ENCODE results near the gene GOLGA6L7.
"Not testable (repeated sequence)": the region's sequence is repeated elsewhere in the genome, so short reads cannot be mapped to it uniquely, and the experiment has no call there.

The GOLGA6L7 gene

DNA sequence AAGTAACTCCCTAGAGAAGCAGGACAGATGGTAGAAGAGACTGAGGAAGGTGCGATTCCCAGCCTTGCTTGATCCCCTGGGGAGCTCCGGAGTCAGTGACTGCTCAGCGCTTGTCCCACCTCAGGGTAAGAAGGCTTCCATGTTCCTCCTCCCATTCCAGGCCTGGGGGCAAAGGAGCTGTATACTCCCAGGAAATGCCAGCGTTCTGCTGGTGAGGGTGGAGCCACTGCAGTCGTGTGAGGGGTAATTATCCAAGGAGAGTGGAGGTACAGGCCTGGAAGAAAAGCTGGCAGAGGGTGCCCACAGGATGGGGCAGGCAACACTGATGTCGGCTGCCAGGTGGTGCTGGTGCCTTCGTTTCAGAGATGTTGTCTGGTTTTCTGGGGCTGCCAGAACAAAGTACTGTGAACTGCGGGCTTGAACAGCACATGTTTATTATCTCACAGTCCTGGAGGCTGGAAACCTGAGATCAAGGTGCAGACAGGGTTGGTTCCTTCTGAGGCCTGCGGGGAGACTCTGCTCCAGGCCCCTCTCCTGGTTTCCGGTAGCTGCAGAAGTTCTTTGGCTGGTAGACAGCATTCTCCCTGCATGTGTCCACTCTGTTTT is 25.2 kb upstream of the GOLGA6L7 start:
- H3K4me3 ChIP-seq (ENCODE audit: low read depth in 1 of 2, low read length in 1 of 2): no peak overlapping the region
- TF ChIP-seq, protein P1, sequence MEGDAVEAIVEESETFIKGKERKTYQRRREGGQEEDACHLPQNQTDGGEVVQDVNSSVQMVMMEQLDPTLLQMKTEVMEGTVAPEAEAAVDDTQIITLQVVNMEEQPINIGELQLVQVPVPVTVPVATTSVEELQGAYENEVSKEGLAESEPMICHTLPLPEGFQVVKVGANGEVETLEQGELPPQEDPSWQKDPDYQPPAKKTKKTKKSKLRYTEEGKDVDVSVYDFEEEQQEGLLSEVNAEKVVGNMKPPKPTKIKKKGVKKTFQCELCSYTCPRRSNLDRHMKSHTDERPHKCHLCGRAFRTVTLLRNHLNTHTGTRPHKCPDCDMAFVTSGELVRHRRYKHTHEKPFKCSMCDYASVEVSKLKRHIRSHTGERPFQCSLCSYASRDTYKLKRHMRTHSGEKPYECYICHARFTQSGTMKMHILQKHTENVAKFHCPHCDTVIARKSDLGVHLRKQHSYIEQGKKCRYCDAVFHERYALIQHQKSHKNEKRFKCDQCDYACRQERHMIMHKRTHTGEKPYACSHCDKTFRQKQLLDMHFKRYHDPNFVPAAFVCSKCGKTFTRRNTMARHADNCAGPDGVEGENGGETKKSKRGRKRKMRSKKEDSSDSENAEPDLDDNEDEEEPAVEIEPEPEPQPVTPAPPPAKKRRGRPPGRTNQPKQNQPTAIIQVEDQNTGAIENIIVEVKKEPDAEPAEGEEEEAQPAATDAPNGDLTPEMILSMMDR (IDR thresholded peaks at IDR 0.05): no peak

DNA sequence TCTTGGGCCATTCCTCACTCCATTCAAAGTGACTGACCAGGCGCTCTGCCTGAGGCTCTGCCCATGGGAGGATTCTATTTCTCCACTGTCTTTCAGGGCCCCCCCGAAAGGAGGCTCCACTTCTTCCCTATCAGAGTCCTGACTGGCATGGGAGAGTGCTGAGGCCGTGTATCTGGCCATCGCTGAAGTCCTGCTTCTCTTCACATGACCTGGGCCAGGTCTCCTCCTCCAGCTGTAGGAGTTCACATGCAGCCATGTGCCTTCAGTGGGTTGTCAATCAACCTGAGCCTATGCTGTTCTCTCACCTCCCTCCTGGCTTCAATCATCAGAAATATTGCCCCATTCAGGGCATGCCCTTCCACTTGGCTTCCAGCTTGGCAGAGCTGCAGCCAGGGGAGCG is 24.6 kb upstream of the GOLGA6L7 start:
- Histone ChIP-seq H3K27ac (no peak overlapping the region), H3K4me3 (ENCODE audit: low read depth in 1 of 2, low read length in 1 of 2) (no peak overlapping the region), H3K9me3 (no peaks in the 10 kb centered on the region), H3K4me1 (ENCODE audit: control insufficient read depth in 1 of 2, insufficient read depth in 1 of 2, low read depth in 1 of 2, low read length in 1 of 2) (no peaks in the 10 kb centered on the region), H3K27me3 (no peaks in the 10 kb centered on the region), H3K36me3 (no peaks in the 10 kb centered on the region)
- TF ChIP-seq, protein P1 (IDR thresholded peaks at IDR 0.05): no peak

More for the DNA sequence above, 25.2 kb upstream of the GOLGA6L7 start:
- Histone ChIP-seq H3K9me3 (no peaks in the 10 kb centered on the region), H3K27ac (no peak overlapping the region), H3K4me1 (ENCODE audit: control insufficient read depth in 1 of 2, insufficient read depth in 1 of 2, low read depth in 1 of 2, low read length in 1 of 2) (no peaks in the 10 kb centered on the region), H3K36me3 (no peaks in the 10 kb centered on the region), H3K27me3 (no peaks in the 10 kb centered on the region)

DNA sequence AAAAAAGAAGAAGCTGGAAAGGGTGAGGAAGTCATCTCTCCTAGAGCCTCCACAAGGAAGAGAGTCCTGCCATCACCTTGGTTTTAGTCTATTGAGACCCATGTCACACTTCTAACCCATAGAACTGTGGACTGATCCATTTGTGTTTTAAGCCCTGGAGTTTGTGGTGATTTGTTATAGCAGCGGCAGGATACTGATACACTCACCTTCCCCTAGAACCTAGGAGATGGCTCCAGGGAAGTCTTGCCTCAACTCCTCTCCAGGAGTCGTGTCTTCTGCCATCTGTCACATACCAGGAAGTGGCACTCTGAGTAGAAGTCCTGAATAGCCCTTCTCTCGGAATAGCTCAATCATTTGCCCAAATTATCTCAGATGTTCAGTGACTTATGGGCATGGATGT is 22.7 kb upstream of the GOLGA6L7 start:
- Histone ChIP-seq H3K36me3 (no peaks in the 10 kb centered on the region), H3K4me1 (ENCODE audit: control insufficient read depth in 1 of 2, insufficient read depth in 1 of 2, low read depth in 1 of 2, low read length in 1 of 2) (no peaks in the 10 kb centered on the region), H3K4me3 (ENCODE audit: low read depth in 1 of 2, low read length in 1 of 2) (no peak overlapping the region), H3K27ac (no peak overlapping the region), H3K27me3 (no peaks in the 10 kb centered on the region), H3K9me3 (no peaks in the 10 kb centered on the region)
- TF ChIP-seq, protein P1 (IDR thresholded peaks at IDR 0.05): no peak

DNA sequence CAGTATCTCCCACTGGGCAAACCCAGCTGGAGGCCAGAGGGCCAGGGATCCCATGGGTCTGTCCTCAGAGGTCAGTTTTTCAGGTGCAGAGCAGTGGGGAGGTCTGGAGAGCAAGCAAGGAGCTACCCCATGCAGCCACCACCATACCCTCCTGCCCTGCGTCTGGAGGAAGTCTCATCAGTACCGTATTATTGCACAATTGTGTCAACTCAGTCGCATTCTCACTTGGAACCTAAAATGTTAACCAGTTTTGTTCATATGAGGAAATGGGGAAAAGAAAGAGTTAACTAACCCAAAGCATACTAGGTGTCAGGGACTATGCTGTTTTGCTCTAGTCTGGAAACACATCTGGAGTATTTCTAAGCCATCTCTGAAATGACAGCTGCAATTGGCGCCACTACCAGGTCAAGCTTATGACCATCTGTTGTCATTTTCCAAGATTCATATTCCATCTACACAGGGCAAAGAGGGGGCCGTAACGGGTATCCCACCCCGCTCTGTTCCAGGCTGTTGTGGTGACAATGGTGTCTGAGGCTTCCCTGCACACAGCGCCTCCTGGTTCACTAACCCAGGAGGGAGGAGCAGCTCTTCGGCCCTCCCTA is 20.4 kb upstream of the GOLGA6L7 start:
- Histone ChIP-seq H3K36me3 (no peaks in the 10 kb centered on the region), H3K27me3 (no peaks in the 10 kb centered on the region), H3K4me1 (ENCODE audit: control insufficient read depth in 1 of 2, insufficient read depth in 1 of 2, low read depth in 1 of 2, low read length in 1 of 2) (no peaks in the 10 kb centered on the region), H3K27ac (no peak overlapping the region), H3K9me3 (no peaks in the 10 kb centered on the region), H3K4me3 (ENCODE audit: low read depth in 1 of 2, low read length in 1 of 2) (no peak overlapping the region)
- TF ChIP-seq, protein P1 (IDR thresholded peaks at IDR 0.05): no peak

DNA sequence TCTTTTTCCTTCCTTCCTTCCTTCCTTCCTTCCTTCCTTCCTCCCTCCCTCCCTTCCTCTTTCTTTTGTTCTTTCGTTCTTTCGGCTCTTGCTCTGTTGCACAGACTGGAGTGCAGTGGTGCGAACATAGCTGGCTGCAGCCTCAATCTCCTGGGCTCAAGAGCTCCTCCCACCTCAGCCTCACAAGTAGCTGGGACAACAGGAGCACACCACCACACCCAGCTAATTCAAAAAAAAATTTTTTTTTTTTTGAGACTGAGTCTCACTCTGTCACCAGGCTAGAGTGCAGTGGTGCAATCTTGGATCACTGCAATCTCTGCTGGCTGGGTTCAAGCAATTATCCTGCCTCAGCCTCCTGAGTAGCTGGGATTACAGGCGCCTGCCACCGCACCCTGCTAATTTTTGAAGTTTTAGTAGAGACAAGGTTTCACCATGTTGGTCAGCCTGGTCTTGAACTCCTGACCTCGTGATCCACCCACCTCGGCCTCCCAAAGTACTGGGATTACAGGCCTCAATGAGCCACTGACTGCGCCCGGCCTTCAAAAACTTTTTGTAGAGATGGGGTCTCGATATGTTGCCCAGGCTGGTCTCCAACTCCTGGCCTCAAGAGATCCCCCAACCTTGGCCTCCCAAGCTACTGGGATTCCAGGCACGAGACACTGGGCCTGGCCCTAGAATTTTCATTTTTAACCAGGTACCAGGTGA is 13.3 kb upstream of the GOLGA6L7 start:
- H3K9me3 ChIP-seq; H3K27me3 ChIP-seq; H3K4me3 ChIP-seq (ENCODE audit: low read depth in 1 of 2, low read length in 1 of 2); H3K4me1 ChIP-seq (ENCODE audit: control insufficient read depth in 1 of 2, insufficient read depth in 1 of 2, low read depth in 1 of 2, low read length in 1 of 2); H3K36me3 ChIP-seq; H3K27ac ChIP-seq: not testable (repeated sequence)

DNA sequence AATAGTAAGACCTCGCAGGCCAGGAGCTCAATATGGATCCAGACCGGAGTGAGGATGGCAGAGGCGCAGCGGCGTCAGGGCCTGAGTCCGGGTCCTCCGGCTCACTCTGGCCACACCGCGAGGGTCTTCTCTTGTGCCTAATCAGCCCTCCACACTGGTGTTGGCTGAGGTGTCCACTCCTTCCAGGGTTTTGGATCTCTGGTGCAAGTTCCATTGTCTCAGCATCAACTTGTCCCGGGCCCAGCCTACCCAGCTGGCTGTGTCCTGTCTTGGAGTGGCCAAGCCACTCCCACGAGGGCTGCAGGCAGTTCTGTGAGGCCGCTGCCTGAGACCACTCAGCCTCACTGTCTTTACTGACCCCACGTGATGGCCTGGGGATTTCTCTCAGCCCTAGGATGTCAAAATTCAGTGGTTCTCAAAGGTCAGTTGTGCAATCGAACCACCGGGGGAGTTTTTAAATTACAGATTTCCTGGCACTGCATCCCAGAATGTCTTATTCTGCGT is 12.6 kb upstream of the GOLGA6L7 start:
- H3K36me3 ChIP-seq: no peaks in the 10 kb centered on the region
- TF ChIP-seq, protein P1 (IDR thresholded peaks at IDR 0.05): no peak
- H3K27ac ChIP-seq: no peak overlapping the region
- no peak overlapping the region for H3K4me3 ChIP-seq (ENCODE audit: low read depth in 1 of 2, low read length in 1 of 2)
- H3K27me3 ChIP-seq: no peaks in the 10 kb centered on the region
- H3K4me1 ChIP-seq (ENCODE audit: control insufficient read depth in 1 of 2, insufficient read depth in 1 of 2, low read depth in 1 of 2, low read length in 1 of 2): peaks cover 5 to 8% of the 10 kb centered on the region in 2 experiments
- no peaks in the 10 kb centered on the region for H3K9me3 ChIP-seq

DNA sequence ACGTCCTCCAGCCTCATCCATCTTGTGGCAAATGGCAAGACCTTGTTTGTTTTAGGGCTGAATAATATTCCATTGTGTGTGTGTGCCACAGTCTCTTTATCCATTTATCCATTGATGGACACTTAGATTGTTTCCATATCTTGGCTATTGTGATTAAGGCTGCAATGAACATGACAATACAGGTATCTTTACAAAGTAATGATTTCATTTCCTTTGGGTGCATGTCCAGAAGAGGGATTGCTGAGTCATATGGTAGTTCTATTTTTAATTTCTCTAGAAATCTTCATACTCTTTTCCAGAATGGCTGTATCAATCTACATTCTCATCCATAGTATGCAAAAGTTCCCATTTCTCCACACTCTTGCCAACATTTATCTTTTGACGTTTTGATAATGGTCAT is 6.1 kb upstream of the GOLGA6L7 start:
- H3K4me3 ChIP-seq (ENCODE audit: low read depth in 1 of 2, low read length in 1 of 2); H3K4me1 ChIP-seq (ENCODE audit: control insufficient read depth in 1 of 2, insufficient read depth in 1 of 2, low read depth in 1 of 2, low read length in 1 of 2); H3K27me3 ChIP-seq; H3K9me3 ChIP-seq; H3K36me3 ChIP-seq; H3K27ac ChIP-seq: not testable (repeated sequence)

DNA sequence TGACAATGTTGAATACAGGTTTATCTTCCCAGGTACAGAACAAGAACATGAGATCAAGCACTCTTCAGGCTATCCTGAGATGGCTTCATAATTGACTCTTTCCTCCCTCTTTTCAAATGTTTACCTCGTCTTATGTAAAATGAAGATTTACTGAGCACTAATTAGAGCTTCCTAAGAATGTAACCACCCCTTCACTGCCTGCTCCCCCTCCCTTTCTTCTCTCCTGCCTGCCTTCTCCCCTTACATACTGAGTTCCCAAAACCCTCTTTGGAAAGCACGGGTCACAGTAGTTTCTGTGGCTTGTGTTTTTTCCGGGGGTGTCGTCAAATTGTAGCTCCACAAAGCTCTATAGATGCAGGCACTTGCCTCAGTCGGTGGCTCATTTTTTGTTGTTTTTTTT is 5.2 kb upstream of the GOLGA6L7 start:
- not testable (repeated sequence) for H3K4me3 ChIP-seq (ENCODE audit: low read depth in 1 of 2, low read length in 1 of 2); H3K4me1 ChIP-seq (ENCODE audit: control insufficient read depth in 1 of 2, insufficient read depth in 1 of 2, low read depth in 1 of 2, low read length in 1 of 2); H3K36me3 ChIP-seq; H3K27ac ChIP-seq; H3K27me3 ChIP-seq; H3K9me3 ChIP-seq
